HepG2 (cell line): ENCODE results near the gene COA5. TPM values are rescaled to one million over a fixed set of nuclear protein-coding genes. Genes with fewer than 3 reads are reported as not detected.

Source experiments
- FOSL2 ChIP-seq: sonication (generic); formaldehyde crosslinking; IDR thresholded peaks from 2 replicates; pipeline ENCODE4 v1.4.0; 2020; ENCODE audit warnings: missing genetic modification reagents
- HDAC2 ChIP-seq: sonication (generic); formaldehyde crosslinking; IDR thresholded peaks from 2 replicates; pipeline ENCODE4 v1.4.0; 2020; ENCODE audit warnings: missing genetic modification reagents
- HNRNPL ChIP-seq: fragments of 200-400 bp; formaldehyde crosslinking; IDR thresholded peaks from 2 replicates; pipeline ENCODE4 v1.6.1; 2017; ENCODE audit warnings: mild to moderate bottlenecking, low read depth, low read length
- HNRNPLL ChIP-seq: fragments of 200-400 bp; formaldehyde crosslinking; IDR thresholded peaks from 2 replicates; pipeline ENCODE4 v1.6.1; 2017; ENCODE audit warnings: mild to moderate bottlenecking, low read depth, low read length; ENCODE audit not compliant: poor library complexity, severe bottlenecking
- HNRNPUL1 ChIP-seq: fragments of 200-400 bp; formaldehyde crosslinking; IDR thresholded peaks from 2 replicates; pipeline ENCODE4 v1.6.1; 2017; ENCODE audit warnings: low read depth, mild to moderate bottlenecking, low read length, moderate library complexity
- MTF1 ChIP-seq: sonication (generic); formaldehyde crosslinking; IDR thresholded peaks from 2 replicates; pipeline ENCODE4 v1.5.0; 2020; ENCODE audit warnings: missing genetic modification reagents
- TEAD2 ChIP-seq: sonication (generic); formaldehyde crosslinking; IDR thresholded peaks from 2 replicates; pipeline ENCODE4 v1.9.0; 2021; ENCODE audit warnings: missing genetic modification reagents
- TSC22D2 ChIP-seq: sonication (generic); formaldehyde crosslinking; IDR thresholded peaks from 2 replicates; pipeline ENCODE4 v1.5.1; 2020; ENCODE audit warnings: missing genetic modification reagents, mild to moderate bottlenecking, borderline replicate concordance
- YEATS4 ChIP-seq: sonication (generic); formaldehyde crosslinking; IDR thresholded peaks from 2 replicates; pipeline ENCODE4 v1.4.0; 2020; ENCODE audit warnings: missing genetic modification reagents, borderline replicate concordance
- ZNF562 ChIP-seq: sonication (generic); formaldehyde crosslinking; IDR thresholded peaks from 2 replicates; pipeline ENCODE4 v1.8.0; 2022; ENCODE audit warnings: missing genetic modification reagents, borderline replicate concordance
- ZNF615 ChIP-seq: sonication (generic); formaldehyde crosslinking; IDR thresholded peaks from 2 replicates; pipeline ENCODE4 v1.5.0; 2020; ENCODE audit warnings: mild to moderate bottlenecking, missing genetic modification reagents, borderline replicate concordance
- polyA plus RNA-seq, 8 experiments: library from polyadenylated mRNA; depleted of rRNA in 3 of 8; stranded (reverse) in 7 of 8; unstranded in 1 of 8; fragments of >200 nt; fragmentation: Illumina TruSeq in 4 of 8; extraction: Trizol in 4 of 8; gene quantifications; 2 replicates each; pipeline versions ENCODE4 v1.2.1 to v1.2.3, GENCODE V29; 2011 to 2016; ENCODE audit warnings: low read depth in 4 of 8, missing spikeins in 1 of 8, mixed read lengths in 1 of 8; ENCODE audit not compliant: insufficient read depth in 1 of 8
- total RNA-seq, 5 experiments: library from RNA; depleted of rRNA; stranded (reverse); fragments of >200 nt; fragmentation: Illumina TruSeq; extraction: Trizol; gene quantifications; 2 replicates each; pipeline ENCODE4 v1.2.3, GENCODE V29; 2016; ENCODE audit warnings: low read depth in 1 of 5
- TF ChIP-seq, protein P1 (sequence below): sonication (generic); formaldehyde crosslinking; IDR thresholded peaks from 2 replicates; pipeline ENCODE4 v1.8.0; 2022; ENCODE audit warnings: mild to moderate bottlenecking, missing genetic modification reagents, borderline replicate concordance
- TF ChIP-seq, protein P2 (sequence below): sonication (generic); formaldehyde crosslinking; conservative IDR thresholded peaks from 2 replicates; pipeline ENCODE4 v1.8.0; 2022; ENCODE audit warnings: missing genetic modification reagents
- TF ChIP-seq, protein P3 (sequence below): sonication (generic); formaldehyde crosslinking; IDR thresholded peaks from 2 replicates; pipeline ENCODE4 v1.4.0; 2020; ENCODE audit warnings: missing genetic modification reagents, borderline replicate concordance
- TF ChIP-seq, protein P4 (sequence below): sonication (generic); formaldehyde crosslinking; IDR thresholded peaks from 2 replicates; pipeline ENCODE4; 2020; ENCODE audit warnings: missing genetic modification reagents, mild to moderate bottlenecking, borderline replicate concordance
- TF ChIP-seq, protein P5 (sequence below): sonication (generic); formaldehyde crosslinking; IDR thresholded peaks from 2 replicates; pipeline ENCODE4 v1.5.0; 2020; ENCODE audit warnings: missing genetic modification reagents

Gene COA5
- total and polyA plus RNA-seq, 2 of the 13 experiments (the other 11 are each of a cell fraction or from before 2014, with no cell fraction given), result 43.6 to 64.5 TPM

DNA sequence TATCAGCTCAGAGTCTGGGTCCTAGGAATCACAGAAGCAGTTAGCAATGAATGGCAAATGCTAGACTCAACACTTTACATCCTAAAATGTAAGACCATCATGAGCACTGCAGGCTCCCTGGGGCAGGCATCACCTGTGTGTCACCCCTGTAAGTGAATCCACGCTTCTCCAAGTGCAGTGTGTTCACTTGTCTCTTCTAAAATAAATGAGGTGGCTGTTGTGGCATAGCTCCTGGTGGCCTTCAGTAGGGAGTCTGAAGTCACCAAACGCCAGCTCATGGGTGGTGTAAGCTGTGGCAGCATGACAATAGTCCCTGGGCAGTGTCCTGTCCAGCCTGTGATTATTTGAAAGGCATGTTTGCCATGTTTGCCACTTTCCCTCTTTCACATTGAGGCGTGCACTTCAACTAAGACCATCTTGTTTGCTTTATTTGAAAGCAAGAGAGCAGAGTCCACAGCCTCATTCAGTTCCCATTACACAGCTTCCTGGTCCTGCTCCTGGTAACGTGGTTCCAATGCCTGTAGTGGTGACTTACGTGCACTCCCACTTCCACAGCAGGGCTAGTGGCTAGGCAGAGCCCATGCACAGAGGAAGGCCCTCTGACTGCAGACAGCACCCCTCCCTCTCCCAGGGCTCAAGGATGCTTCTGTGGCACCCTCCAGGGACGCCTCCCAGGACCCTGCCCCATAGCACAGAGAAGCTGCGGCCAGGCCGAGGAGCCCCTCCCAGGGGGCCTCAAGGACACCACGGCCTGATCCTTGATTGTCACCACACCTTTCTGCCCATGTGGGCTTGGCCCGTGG lies 24.3 kb downstream of the COA5 start (continued):
- TF ChIP-seq, protein P1, sequence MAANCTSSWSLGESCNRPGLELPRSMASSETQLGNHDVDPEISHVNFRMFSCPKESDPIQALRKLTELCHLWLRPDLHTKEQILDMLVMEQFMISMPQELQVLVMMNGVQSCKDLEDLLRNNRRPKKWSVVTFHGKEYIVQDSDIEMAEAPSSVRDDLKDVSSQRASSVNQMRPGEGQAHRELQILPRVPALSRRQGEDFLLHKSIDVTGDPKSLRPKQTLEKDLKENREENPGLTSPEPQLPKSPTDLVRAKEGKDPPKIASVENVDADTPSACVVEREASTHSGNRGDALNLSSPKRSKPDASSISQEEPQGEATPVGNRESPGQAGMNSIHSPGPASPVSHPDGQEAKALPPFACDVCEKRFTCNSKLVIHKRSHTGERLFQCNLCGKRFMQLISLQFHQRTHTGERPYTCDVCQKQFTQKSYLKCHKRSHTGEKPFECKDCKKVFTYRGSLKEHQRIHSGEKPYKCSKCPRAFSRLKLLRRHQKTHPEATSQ (CRISPR knock-in tag), result no peak
- TF ChIP-seq HNRNPLL, result no peak
- TF ChIP-seq ZNF615 (CRISPR knock-in tag), result no peak
- TF ChIP-seq TSC22D2, result peak; percentile 72; the same call in 1 of the 2 replicates
- no peak for TF ChIP-seq ZNF562
- TF ChIP-seq HDAC2 (CRISPR knock-in tag), result peak; percentile 77
- TF ChIP-seq, protein P2, sequence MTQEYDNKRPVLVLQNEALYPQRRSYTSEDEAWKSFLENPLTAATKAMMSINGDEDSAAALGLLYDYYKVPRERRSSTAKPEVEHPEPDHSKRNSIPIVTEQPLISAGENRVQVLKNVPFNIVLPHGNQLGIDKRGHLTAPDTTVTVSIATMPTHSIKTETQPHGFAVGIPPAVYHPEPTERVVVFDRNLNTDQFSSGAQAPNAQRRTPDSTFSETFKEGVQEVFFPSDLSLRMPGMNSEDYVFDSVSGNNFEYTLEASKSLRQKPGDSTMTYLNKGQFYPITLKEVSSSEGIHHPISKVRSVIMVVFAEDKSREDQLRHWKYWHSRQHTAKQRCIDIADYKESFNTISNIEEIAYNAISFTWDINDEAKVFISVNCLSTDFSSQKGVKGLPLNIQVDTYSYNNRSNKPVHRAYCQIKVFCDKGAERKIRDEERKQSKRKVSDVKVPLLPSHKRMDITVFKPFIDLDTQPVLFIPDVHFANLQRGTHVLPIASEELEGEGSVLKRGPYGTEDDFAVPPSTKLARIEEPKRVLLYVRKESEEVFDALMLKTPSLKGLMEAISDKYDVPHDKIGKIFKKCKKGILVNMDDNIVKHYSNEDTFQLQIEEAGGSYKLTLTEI, result no peak
- peak; percentile 87; the same call in 1 of the 2 replicates for TF ChIP-seq YEATS4 (CRISPR knock-in tag)
- TF ChIP-seq HNRNPL, result no peak
- TF ChIP-seq MTF1 (CRISPR knock-in tag), result no peak
- TF ChIP-seq, protein P3, sequence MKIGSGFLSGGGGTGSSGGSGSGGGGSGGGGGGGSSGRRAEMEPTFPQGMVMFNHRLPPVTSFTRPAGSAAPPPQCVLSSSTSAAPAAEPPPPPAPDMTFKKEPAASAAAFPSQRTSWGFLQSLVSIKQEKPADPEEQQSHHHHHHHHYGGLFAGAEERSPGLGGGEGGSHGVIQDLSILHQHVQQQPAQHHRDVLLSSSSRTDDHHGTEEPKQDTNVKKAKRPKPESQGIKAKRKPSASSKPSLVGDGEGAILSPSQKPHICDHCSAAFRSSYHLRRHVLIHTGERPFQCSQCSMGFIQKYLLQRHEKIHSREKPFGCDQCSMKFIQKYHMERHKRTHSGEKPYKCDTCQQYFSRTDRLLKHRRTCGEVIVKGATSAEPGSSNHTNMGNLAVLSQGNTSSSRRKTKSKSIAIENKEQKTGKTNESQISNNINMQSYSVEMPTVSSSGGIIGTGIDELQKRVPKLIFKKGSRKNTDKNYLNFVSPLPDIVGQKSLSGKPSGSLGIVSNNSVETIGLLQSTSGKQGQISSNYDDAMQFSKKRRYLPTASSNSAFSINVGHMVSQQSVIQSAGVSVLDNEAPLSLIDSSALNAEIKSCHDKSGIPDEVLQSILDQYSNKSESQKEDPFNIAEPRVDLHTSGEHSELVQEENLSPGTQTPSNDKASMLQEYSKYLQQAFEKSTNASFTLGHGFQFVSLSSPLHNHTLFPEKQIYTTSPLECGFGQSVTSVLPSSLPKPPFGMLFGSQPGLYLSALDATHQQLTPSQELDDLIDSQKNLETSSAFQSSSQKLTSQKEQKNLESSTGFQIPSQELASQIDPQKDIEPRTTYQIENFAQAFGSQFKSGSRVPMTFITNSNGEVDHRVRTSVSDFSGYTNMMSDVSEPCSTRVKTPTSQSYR (CRISPR knock-in tag), result peak; percentile 19; the same call in 1 of the 2 replicates
- TF ChIP-seq, protein P4, sequence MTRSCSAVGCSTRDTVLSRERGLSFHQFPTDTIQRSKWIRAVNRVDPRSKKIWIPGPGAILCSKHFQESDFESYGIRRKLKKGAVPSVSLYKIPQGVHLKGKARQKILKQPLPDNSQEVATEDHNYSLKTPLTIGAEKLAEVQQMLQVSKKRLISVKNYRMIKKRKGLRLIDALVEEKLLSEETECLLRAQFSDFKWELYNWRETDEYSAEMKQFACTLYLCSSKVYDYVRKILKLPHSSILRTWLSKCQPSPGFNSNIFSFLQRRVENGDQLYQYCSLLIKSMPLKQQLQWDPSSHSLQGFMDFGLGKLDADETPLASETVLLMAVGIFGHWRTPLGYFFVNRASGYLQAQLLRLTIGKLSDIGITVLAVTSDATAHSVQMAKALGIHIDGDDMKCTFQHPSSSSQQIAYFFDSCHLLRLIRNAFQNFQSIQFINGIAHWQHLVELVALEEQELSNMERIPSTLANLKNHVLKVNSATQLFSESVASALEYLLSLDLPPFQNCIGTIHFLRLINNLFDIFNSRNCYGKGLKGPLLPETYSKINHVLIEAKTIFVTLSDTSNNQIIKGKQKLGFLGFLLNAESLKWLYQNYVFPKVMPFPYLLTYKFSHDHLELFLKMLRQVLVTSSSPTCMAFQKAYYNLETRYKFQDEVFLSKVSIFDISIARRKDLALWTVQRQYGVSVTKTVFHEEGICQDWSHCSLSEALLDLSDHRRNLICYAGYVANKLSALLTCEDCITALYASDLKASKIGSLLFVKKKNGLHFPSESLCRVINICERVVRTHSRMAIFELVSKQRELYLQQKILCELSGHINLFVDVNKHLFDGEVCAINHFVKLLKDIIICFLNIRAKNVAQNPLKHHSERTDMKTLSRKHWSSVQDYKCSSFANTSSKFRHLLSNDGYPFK (CRISPR knock-in tag), result peak; percentile 44; the same call in 1 of the 2 replicates
- peak; percentile 29; the same call in 1 of the 2 replicates for TF ChIP-seq FOSL2 (CRISPR knock-in tag)
- no peak for TF ChIP-seq HNRNPUL1
- no peak for TF ChIP-seq TEAD2 (CRISPR knock-in tag)
- TF ChIP-seq, protein P5, sequence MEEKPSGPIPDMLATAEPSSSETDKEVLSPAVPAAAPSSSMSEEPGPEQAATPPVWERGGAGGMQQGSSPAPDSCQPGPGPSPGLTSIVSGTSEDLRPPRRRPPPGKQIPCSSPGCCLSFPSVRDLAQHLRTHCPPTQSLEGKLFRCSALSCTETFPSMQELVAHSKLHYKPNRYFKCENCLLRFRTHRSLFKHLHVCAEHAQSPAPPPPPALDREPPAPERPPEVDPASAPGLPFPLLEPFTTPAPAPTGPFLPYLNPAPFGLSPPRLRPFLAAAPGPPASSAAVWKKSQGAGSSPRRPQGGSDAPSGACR (CRISPR knock-in tag), result no peak
